ENCODE results near the gene ANO2. TPM values are rescaled to one million over a fixed set of nuclear protein-coding genes. Genes with fewer than 3 reads are reported as not detected.

ANO2 gene
- total RNA-seq, 4 donors from 2014 or later = 0.59 to 51.7 (median 15.1) TPM

- intact Hi-C loops (cut with DNase I; ENCODE audit: low total_unique reads) = no loop called here
- TF ChIP-seq POLR2A (IDR thresholded peaks at IDR 0.05) = no peak
- TF ChIP-seq, protein P1, sequence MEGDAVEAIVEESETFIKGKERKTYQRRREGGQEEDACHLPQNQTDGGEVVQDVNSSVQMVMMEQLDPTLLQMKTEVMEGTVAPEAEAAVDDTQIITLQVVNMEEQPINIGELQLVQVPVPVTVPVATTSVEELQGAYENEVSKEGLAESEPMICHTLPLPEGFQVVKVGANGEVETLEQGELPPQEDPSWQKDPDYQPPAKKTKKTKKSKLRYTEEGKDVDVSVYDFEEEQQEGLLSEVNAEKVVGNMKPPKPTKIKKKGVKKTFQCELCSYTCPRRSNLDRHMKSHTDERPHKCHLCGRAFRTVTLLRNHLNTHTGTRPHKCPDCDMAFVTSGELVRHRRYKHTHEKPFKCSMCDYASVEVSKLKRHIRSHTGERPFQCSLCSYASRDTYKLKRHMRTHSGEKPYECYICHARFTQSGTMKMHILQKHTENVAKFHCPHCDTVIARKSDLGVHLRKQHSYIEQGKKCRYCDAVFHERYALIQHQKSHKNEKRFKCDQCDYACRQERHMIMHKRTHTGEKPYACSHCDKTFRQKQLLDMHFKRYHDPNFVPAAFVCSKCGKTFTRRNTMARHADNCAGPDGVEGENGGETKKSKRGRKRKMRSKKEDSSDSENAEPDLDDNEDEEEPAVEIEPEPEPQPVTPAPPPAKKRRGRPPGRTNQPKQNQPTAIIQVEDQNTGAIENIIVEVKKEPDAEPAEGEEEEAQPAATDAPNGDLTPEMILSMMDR (IDR thresholded peaks at IDR 0.05) = no peak
Measured at GRCh38 chr12:5622280-5622679, 322.8 kb downstream of the ANO2 start.

DNA sequence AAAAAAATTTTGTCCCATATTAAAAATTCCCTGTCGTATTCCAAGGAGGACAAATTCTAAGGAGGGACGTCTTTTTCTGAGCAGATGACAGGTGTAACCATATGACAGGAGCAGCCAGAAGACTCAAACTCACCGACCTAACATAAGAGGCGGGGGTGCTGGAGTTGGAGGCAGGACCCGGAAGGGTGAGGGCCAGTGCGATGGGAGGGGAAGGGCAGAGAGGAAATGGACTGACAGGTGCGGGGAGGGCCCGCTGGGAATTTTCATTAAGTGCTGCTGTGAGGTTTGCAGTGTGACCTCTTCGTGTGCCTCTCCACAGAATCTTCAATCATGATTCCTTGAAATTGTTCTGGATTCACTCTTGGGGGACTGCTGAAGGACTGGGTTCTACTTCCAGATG is 323.7 kb downstream of the ANO2 start:
- no peak overlapping the region for H3K4me3 ChIP-seq
- no peak overlapping the region for H3K27ac ChIP-seq
- H3K4me1 ChIP-seq = no peaks in the 10 kb centered on the region
- H3K27me3 ChIP-seq = no peaks in the 10 kb centered on the region
- no peak for DNase-seq
- intact Hi-C loops (cut with DNase I; ENCODE audit: low total_unique reads) = no loop called here
- no peaks in the 10 kb centered on the region for H3K36me3 ChIP-seq
- no peak for TF ChIP-seq POLR2A (IDR thresholded peaks at IDR 0.05)
- TF ChIP-seq, protein P1 (IDR thresholded peaks at IDR 0.05) = no peak
- no peaks in the 10 kb centered on the region for H3K9me3 ChIP-seq

More at GRCh38 chr12:5622280-5622679, 322.8 kb downstream of the ANO2 start:
- no peak for DNase-seq
- H3K27me3 ChIP-seq = no peaks in the 10 kb centered on the region
- no peaks in the 10 kb centered on the region for H3K4me1 ChIP-seq
- no peak overlapping the region for H3K4me3 ChIP-seq
- no peaks in the 10 kb centered on the region for H3K36me3 ChIP-seq
- H3K9me3 ChIP-seq = no peaks in the 10 kb centered on the region
- no peak overlapping the region for H3K27ac ChIP-seq

DNA sequence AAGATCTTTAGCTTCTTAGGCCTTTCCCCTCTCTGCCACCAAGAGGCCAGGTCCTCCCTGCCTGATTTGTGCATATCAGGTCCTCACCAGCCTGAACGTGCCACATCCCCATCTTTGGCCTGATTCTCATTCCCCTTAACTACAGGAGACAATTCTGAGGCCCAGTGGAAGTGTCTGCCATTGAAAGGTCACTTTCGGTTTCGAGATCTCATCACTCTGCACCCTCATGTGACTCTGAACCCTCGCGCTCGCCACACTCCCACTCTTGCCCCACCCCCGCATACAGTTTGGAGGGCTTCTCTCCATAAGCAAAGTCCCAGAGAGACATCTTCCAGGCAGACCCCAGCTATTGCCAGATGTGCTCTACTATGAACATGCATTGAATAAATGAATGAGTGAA is 324.2 kb downstream of the ANO2 start:
- H3K27ac ChIP-seq = no peak overlapping the region
- H3K27me3 ChIP-seq = no peaks in the 10 kb centered on the region
- H3K9me3 ChIP-seq = no peaks in the 10 kb centered on the region
- no peak for TF ChIP-seq POLR2A (IDR thresholded peaks at IDR 0.05)
- TF ChIP-seq, protein P1 (IDR thresholded peaks at IDR 0.05) = no peak
- no peaks in the 10 kb centered on the region for H3K4me1 ChIP-seq
- no peak overlapping the region for H3K4me3 ChIP-seq
- no peak for DNase-seq
- intact Hi-C loops (cut with DNase I; ENCODE audit: low total_unique reads) = no loop called here
- H3K36me3 ChIP-seq = no peaks in the 10 kb centered on the region

- H3K9me3 ChIP-seq = no peaks in the 10 kb centered on the region
- no peaks in the 10 kb centered on the region for H3K27me3 ChIP-seq
- no peaks in the 10 kb centered on the region for H3K4me1 ChIP-seq
- H3K4me3 ChIP-seq = no peak overlapping the region
- H3K36me3 ChIP-seq = no peaks in the 10 kb centered on the region
- intact Hi-C loops (cut with DNase I; ENCODE audit: low total_unique reads) = no loop called here
- TF ChIP-seq, protein P1 (IDR thresholded peaks at IDR 0.05) = no peak
- no peak for TF ChIP-seq POLR2A (IDR thresholded peaks at IDR 0.05)
- DNase-seq = no peak
- no peak overlapping the region for H3K27ac ChIP-seq
Measured at GRCh38 chr12:5619628-5620027, 325.4 kb downstream of the ANO2 start.

DNA sequence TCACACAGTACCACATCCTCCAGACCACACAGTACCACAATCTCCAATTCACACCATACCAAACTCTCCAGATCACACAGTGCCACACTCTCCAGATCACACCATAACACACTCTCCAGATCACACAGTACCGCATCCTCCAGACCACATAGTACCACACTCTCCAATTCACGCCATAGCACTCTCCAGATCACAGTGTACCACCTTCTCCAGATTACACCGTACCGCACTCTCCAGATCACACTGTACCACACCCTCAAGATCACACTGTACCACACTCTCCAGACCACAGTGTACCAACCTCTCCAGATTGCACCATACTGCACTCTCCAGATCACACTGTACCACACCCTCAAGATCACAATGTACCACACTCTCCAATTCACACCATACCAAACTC is 328.2 kb downstream of the ANO2 start:
- TF ChIP-seq, protein P1 (IDR thresholded peaks at IDR 0.05) = no peak
- Histone ChIP-seq H3K9me3 (no peaks in the 10 kb centered on the region), H3K4me3 (no peak overlapping the region), H3K36me3 (no peaks in the 10 kb centered on the region), H3K27me3 (no peaks in the 10 kb centered on the region), H3K4me1 (no peaks in the 10 kb centered on the region), H3K27ac (no peak overlapping the region)
- no peak for DNase-seq
- intact Hi-C loops (cut with DNase I; ENCODE audit: low total_unique reads) = no loop called here

Measured in uterus (tissue), 4 donors.